NCI-H2081 treated with DMSO at 0.1 percent for 48 hours (cell line): ENCODE data around the gene SSB.
"Not testable (repeated sequence)": the region's sequence is repeated elsewhere in the genome, so short reads cannot be mapped to it uniquely, and the experiment has no call there.

Experiments used
- DNase-seq: peaks from one replicate; lab custom pipeline; 2025; lab: John Stamatoyannopoulos, UW

Gene SSB

DNA sequence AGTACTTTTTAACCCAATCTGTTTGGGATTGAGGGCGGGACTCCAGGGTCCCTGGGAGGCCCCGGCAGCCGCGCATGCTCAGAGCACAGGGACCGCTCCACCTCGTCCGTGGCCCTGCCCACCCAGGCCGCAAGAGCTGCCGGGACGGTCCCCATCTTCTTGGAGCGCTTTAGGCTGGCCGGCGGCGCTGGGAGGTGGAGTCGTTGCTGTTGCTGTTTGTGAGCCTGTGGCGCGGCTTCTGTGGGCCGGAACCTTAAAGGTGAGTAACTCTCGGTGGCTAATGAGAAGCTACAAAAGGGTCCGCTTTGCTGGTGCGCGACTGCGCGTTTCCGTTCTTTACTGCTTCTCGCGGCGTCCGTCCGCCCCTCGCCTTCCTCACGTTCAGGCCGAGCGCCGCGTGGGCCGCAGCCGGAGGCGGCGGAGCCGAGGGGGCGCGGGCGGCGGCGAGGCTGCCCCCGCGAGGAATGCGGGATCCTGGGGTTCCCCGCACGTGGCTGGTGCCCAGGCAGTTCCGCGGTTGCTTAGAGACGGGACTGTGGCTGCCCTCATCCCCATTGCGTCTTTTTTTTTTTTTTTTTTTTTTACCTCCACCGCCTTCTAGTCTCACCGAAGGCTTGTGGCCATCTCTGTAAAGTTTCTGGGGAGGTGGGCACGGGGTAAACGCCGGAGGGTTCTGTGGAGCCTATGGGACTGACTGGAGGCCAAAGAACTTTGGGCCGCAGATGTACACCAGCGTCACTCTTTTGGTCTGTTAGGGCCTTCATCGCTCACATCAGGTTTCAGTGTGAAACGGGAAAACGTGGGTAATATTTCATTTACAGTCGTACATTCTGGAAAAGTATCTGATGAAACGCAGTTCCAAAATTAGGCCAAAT lies at the start of gene SSB:
Gene SSB (plus strand): TSS at position 154 of the 875 bp plus-strand sequence. CDS start 2,090 bp downstream, outside the sequence.
- DNase-seq: peak; percentile 72

- no peak for DNase-seq
Observed at GRCh38 chr2:169752752-169753151, 45.9 kb upstream of the SSB start.

- no peak for DNase-seq
Observed at GRCh38 chr2:169755083-169755870, 43.4 kb upstream of the SSB start.

DNA sequence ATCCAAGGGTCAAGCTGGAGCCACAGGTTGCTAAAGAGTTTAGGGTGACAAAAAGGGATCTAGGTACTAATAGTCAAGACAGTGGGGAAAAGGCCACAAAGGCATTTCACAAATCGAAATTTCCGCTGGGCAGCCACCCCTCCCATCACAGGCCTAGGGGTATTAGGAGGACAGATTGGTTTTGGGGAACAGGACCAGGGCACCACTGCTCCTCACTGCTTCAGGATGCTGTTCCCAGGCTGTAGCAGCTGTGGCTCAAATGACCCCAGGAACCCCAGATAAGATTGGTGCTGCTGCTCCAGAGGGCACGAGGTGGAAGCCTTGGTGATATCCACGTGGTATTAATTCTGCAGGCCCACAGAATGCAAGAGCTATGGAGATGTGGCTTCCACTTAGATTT lies 42.3 kb upstream of the SSB start:
- no peak for DNase-seq

- DNase-seq: no peak
Observed at GRCh38 chr2:169757356-169757755, 41.3 kb upstream of the SSB start.

- no peak for DNase-seq
Observed at GRCh38 chr2:169757778-169758177, 40.9 kb upstream of the SSB start.

DNA sequence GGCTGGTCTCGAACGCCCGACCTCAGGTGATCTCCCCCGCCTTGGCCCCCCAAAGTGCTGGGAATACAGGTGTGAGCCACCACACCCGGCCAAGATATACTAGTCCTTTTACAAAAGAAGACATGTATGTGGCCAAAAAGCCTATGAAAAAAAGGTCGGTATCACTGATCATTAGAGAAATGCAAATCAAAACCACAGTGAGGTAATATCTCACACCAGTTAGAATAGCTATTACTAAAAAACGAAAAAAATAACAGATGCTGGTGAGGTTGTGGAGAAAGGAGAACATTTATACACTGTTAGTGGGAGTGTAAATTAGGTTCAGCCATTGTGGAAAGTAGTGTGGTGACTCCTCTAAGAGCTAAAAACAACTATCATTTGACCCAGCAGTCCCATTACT lies 38.7 kb upstream of the SSB start:
- DNase-seq: no peak

DNA sequence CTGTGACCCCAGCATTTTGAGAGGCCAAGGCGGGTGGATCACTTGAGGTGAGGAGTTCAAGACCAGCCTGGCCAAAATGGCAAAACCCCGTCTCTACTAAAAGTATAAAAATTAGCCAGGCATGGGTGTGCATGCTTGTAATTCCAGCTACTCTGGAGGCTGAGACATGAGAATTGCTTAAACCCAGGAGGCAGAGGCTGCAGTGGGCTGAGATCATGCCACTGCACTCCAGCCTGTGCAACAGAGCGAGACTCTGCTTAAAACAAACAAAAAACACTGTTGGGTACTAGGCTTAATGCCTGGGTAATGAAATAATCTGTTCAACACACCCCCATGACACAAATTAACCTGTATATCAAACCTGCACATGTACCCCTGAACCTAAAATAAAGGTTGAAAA lies 37.9 kb upstream of the SSB start:
- not testable (repeated sequence) for DNase-seq

DNA sequence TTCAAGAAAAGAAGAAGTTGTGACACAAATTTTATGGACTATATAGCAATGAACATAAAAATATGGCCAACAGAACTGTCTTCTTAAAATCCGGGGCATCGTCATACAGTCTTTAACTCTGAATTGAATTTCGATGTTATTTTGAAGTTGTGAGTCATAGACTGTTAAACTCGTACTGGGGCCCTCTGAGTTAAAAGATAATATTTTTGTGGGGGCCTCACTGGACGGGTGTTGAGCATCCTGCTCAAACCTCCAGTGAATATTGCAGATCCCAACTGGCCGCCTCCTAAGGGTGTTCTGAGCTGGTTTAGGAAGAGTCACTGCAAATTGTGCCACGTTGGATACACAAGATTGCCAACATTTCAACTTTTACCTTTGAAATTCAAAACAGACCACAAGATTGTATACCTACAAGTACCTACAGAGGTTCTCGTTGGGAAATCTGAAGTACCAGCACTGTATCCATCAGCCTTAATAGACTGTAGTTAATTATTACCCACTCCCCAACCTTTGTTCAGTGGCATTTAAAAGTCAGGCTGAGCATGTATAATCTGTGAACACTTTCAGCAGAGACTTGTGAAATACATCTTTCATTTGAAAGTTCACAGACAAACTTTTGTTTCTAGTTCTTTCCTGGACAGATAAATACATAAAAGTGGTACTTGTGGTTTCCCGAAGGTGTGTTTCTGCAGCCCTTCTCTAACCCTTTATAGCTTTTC lies 37.3 kb upstream of the SSB start:
- no peak for DNase-seq

- DNase-seq: no peak
Observed at GRCh38 chr2:169761970-169762292, 36.7 kb upstream of the SSB start.

DNA sequence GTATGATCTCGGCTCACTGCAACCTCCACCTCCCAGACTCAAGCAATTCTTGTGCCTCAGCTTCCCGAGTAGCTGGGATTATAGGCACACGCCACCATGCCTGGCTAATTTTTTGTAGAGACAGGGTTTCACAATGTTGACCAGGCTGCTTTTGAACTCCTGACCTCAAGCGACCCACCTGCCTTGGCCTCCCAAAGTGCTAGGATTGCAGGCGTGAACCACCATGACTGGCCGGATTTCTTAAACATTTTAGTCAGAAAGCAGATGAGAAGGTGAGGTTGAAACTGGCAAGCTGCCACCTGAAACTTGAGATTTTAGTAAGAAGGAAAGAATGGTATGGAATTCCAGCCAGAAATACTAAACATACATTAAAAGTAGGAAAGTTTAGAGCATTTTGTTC lies 33.1 kb upstream of the SSB start:
- DNase-seq: no peak

DNA sequence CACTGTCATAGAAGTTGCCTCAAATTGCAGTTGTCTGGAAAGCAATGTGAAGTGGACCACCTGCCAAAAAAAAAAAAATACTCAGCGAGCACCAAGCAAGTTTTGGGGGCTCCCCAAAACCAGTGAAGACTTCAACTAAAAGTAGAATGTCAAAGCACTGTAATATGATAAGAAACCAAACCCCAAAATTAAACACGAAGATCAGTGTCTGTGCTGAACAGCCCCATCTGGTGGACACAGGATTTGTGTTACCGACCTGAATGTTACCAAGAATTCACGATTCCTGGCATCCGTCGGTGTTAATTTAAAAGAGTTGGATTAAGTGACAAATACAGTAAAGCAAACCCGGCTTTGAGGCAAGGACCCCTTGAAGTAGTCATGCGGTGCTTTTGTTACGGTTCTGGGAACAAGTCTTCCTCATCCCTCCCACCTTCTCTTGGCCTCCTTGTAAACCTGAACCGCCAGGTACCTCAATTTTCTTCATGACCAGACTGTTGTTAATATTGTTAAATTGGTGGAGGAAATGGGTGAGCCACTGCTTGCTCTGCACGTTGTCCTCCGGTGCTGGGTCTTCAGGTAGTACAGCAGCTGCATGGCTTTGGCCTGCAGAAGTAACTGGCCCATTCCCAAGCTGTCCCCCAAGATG lies 31.3 kb upstream of the SSB start:
- no peak for DNase-seq

- no peak for DNase-seq
Observed at GRCh38 chr2:169768262-169768995, 30.2 kb upstream of the SSB start.

DNA sequence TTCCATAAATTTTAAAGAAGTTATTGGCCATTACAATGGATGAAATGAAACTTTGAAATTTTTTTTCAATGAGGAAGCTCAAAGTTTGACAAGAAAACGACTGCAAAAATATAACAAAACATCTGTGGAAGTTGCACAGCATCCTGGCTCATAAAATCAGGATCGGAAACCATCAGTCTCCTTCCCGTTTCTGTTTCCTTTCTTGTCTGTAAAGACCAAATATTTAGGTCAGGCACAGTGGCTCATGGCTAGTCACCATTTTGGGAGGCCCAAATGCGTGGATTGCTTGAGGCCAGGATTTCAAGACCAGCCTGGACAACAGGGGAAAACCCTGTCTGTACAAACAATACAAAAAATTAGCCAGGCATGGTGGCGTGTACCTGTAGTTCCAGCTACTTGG lies 27.6 kb upstream of the SSB start:
- DNase-seq: no peak

GRCh38 chr2:169771612-169772011 lies 27.1 kb upstream of the SSB start:
- no peak for DNase-seq

- DNase-seq: no peak
Observed at GRCh38 chr2:169772651-169773050, 26.0 kb upstream of the SSB start.

DNA sequence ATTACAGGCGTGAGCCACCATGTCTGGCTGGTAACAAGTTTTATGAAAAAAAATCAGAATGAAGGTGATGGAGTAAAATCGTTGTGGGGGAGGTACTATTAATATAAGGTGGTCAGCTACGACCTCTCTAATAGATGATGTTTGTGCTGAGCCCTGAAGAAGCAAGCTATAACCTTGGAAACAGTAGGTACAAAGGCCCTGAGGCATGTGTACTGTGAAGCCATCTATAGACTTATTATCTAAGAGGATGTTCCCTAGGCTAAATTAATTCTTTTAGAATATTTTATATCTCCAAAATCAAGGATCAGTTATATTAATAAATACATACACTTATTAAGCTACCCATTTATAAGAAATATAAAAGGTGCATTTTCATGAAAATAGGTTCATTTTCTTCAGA lies 23.3 kb upstream of the SSB start:
- no peak for DNase-seq

DNA sequence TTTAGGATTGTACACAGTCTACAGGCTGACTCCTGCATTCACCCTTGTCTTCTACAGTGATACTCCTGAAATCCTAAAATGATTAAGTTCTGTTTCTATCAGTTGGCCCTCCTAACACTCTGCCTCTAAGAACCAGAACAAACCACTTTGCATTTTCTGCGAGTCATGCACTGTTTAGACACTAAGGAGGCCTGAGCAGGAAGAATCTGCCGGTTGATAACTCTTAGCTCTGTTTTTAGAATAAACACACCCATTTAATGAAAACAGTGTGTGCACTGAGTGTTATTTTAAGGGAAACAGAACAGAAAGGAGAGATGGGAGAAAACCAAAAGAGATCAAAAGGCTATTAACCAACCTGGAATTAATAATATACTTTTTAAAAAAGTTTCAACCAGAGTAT lies 22.9 kb upstream of the SSB start:
- no peak for DNase-seq

DNA sequence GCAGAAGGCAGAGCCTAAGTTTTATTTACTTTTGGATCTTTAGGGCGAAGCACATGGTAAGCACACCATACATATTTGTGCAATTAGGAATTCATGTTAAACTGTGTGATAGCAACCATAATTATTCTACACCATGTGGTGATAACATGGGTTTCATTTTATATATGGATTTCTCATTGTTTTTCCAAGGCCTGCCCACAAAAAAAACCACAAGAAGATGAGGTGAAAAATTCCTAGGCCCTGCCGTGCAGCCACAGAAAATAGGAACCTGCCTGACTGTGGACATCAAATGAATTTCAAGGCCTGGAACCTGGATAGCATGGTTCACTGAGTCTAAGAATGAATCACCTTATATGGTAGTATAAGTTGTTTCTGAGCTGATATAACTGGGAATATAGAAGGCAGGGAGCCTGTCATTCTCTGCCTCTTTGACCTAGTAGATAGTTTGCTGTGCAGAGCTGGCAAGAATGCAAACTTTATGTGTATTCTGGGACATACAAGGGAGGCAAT lies 22.4 kb upstream of the SSB start:
- no peak for DNase-seq

GRCh38 chr2:169778446-169778845 lies 20.2 kb upstream of the SSB start:
- DNase-seq: no peak

DNA sequence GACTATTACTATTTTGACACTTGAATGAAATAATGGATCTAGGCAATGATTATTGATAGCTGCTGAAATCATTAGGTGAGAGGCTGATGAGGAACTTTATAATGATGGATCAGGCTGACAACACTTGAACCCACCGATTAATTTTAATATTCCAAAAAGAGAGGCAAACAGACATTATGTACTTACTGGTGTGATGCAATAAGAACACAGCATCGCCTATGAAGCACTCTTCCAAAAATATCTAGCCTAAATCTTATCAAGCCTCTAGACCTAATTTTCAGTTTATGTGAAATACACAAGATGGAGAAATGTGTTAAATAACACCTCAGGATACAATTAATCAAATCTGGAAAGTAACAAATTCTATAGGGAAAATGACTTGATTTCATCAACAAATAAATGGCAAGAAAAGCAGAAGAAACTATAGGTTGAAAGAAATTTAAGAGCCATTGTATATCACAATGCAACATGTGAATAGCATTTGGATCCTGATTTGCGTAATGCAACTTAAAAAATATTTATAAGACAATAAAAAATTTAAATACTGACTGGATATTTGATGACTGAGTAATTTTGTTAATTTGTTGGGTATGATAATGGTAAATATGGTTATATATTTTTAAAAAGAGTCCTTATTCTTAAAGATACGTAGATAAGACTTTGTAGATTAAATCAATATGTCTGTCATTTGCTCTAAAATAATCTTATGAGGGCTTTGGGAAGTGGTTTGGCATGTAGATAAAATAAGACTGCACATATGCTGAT lies 17.2 kb upstream of the SSB start:
- DNase-seq: no peak
